KOPT-K1 (cell line): ENCODE results near the gene MDC1.
A peak's percentile ranks its signal among the peaks of the same experiment; 100 is the strongest.

Experiments
- H3K27ac ChIP-seq: fragments of 200-600 bp; sonication (generic); 2 replicates; pipeline ENCODE4 v1.5.1; 2016; ENCODE audit warnings: antibody characterized with exemption, mild to moderate bottlenecking, low read depth, low read length; ENCODE audit not compliant: poor library complexity, severe bottlenecking
- H3K36me3 ChIP-seq: fragments of 200-600 bp; sonication (generic); 2 replicates; pipeline ENCODE4 v1.5.1; 2017; ENCODE audit warnings: antibody characterized with exemption, mild to moderate bottlenecking, low read length, moderate library complexity; ENCODE audit not compliant: insufficient read depth
- H3K9me3 ChIP-seq: fragments of 200-600 bp; sonication (generic); 2 replicates; pipeline ENCODE4 v1.5.1; 2017; ENCODE audit warnings: antibody characterized with exemption, low read length, mild to moderate bottlenecking; ENCODE audit not compliant: insufficient read depth, poor library complexity, severe bottlenecking

Gene MDC1

DNA sequence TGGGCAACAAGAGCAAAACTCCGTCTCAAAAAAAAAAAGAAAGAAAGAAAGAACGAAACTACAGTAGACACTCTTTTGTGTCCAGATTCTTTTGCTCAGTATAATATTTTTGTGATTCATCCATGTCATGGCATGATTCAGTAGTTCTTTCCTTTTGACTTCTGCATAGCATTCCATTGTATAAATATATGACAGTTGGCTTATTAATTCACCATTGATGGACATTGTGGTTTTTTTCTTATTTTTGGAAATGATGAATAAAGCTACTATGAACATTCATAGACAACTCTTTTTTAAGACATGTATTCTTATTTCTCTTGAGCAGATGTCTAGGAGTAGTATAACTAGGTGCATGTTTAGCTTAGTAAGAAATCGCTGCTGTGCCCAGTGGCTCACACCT lies 37.5 kb upstream of the MDC1 start:
- Histone ChIP-seq H3K9me3 (no peaks in the 10 kb centered on the region), H3K27ac (no peak overlapping the region)

DNA sequence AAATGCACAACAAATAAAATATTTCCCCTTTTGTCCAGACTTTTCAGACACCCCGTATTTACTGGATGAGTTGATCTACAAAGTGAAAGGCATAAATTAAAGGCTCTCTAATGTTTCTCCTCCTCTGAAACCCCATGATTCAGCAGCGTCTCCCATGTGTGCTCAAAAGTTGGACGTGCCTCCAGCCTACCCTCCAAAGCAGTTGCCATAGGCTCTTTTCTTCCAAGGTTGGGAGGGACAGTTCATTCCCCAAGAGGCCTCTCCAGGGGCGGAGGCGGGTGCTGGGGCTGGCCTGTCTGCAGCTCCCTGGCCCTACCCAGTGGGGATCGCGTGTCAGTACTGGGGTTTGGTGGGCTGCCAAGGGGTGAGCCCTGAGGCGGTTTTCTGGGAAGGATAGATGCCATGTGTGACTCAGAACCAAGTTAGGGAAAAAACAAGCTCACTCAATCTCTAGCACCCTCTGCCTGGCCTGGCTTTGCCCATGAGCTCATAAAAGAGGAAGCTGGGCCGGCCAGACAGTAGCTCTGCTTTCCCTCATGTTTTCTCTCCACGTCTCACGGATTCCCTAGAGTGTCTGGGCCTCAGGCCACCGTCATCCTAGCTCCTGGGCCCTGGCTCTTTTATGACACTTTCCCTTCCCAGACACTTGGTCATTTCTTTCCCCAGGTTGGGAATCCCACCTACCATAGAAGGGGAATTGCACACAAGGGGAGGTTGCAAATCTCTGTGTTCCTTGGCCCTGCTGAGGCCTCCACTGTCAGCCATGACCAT lies 35.3 kb upstream of the MDC1 start:
- H3K9me3 ChIP-seq = no peaks in the 10 kb centered on the region
- no peak overlapping the region for H3K27ac ChIP-seq
- no peaks in the 10 kb centered on the region for H3K36me3 ChIP-seq

More for the DNA sequence above, 37.5 kb upstream of the MDC1 start:
- no peaks in the 10 kb centered on the region for H3K36me3 ChIP-seq

DNA sequence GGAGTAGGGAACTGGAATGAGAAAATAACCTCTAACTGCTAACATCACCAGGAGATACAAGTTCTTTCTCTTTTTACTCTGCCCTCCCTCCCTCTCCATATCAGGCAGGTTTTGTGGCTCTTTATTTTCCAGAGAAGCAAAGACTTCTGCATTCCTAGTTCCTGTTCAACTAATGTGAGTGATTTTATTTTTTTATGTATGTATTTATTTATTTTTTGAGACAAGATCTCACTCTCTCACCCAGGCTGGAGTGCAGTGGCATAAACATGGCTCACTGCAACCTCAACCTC lies 33.2 kb upstream of the MDC1 start:
- no peaks in the 10 kb centered on the region for H3K36me3 ChIP-seq
- no peaks in the 10 kb centered on the region for H3K9me3 ChIP-seq
- no peak overlapping the region for H3K27ac ChIP-seq

DNA sequence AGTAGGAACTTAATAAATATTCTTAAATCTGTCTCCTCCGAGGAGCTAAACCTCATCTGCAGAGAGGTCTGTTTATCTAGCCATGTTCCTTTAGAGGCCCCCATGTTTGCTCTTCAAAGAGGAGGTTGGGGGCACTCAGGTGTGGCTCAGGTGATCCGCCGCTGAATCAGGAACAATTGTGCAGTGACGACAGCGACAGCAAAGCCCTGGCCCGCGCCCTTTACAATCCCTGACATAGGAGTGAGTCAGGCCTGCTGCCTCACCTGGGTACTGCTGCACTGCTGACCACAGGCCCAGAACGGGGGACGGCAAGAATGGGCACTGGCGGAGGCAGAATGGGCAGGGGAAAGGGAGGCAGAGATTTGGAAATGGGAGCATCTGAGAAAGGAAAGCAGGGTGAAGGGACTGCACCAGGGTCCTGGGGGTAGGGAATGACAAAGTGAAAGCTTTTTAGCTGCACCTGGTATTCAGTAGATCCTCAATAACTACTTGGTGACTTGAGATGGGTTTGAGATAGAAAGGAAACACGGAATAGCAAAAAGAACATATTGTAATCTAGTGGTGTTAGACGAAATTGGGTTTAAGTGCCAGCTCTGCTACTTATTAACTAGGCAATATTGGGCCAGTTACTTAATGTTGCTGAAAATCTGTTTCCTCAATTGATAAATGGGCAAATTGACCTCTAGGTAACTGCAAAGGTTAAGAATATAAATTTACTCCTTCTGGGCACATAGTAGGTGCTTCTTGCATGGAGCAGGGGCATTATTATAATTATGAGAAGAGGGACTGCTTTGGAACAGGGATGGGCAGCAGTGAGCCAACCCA lies 32.7 kb upstream of the MDC1 start:
- no peaks in the 10 kb centered on the region for H3K9me3 ChIP-seq
- no peak overlapping the region for H3K27ac ChIP-seq
- H3K36me3 ChIP-seq = no peaks in the 10 kb centered on the region

DNA sequence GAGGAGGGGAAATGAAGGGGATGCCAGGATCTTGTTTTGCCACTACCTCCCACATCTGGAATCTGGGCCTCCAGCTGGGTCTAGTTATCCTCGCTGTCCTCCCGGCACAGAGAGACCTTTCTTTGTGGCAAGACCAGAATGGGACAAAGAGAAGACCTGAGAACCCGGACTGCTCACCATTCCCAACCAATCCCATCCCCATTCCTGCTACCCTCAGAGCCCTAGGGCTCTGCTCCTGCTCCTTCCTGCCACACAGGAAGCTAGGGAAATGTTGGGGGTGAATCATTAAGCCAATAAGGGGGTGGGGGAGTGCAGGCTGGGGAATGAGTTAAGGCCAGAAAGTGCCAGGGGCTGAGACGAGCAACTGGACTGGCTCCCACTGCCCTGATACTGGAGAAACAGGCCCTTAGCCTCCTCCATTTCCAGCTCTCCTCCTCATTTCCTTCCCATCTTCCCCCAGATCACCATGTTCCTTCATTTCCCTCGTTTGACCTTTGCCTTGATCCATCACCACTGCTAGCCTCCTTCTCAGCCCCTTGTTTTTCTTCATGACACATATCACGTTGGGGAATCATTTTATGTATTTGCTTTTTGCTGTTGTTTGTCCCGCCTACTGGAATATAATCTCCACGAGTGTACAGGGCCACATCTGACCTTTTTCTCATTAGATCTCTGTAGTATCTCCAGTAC lies 31.9 kb upstream of the MDC1 start:
- H3K36me3 ChIP-seq = no peaks in the 10 kb centered on the region
- H3K9me3 ChIP-seq = no peaks in the 10 kb centered on the region
- H3K27ac ChIP-seq = no peak overlapping the region

DNA sequence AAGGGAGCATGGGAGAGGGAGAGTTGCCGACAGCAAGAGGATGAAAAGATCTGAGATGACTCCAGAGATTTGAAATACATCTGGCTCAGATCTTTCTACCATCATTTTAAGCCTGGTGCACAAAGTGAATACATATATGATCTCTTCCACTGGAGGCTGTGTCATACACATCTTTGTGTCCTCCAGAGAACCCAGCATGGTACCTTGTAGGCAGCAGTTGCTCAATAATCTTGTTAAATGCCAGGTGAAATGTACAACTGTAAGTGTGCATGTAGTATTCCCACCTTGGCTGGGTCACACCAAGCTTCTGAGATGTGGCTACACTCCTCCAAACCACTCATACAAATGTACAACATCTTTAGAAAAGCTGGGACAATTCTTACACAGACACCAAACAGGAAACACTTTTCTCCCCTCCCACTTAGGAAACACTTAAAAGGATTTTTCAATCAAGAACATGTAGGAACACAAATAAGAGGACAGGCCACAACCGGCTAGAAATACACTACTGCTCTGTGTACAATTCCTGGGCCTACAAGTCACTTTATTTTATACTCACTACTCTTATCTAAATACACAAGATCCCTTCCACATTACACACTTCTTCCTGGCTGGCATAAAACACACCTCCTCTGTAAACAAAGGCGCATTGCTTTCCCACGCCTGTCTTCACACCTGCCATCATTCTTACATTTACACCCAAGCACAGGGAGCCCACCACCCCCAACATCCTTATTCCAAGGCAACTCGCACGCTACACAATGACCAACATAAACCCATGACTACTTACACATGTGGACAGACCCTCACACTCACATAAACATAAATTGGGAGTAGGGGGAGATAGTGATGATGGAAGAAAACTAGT lies 31.1 kb upstream of the MDC1 start:
- Histone ChIP-seq H3K9me3 (no peaks in the 10 kb centered on the region), H3K36me3 (no peaks in the 10 kb centered on the region), H3K27ac (no peak overlapping the region)

DNA sequence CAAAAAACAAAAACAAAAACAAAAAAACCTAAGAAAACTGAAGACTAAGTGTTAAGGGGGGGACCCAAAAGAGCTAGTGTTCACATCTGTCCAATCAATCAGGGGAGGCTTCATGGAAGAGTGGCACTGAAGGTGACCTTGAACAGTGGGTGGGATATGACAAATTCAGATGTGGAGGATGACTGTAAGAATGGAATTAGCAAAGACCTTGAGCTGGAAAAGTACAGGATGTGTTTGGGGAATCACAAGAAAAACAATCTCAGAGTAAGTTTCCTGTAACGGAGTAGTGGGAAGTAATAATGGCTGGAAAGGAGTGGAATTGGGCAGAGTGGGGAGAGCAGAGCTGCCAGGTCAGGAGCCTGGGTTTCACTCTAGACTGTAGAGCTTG lies 30.2 kb upstream of the MDC1 start:
- Histone ChIP-seq H3K36me3 (no peaks in the 10 kb centered on the region), H3K27ac (no peak overlapping the region), H3K9me3 (no peaks in the 10 kb centered on the region)

DNA sequence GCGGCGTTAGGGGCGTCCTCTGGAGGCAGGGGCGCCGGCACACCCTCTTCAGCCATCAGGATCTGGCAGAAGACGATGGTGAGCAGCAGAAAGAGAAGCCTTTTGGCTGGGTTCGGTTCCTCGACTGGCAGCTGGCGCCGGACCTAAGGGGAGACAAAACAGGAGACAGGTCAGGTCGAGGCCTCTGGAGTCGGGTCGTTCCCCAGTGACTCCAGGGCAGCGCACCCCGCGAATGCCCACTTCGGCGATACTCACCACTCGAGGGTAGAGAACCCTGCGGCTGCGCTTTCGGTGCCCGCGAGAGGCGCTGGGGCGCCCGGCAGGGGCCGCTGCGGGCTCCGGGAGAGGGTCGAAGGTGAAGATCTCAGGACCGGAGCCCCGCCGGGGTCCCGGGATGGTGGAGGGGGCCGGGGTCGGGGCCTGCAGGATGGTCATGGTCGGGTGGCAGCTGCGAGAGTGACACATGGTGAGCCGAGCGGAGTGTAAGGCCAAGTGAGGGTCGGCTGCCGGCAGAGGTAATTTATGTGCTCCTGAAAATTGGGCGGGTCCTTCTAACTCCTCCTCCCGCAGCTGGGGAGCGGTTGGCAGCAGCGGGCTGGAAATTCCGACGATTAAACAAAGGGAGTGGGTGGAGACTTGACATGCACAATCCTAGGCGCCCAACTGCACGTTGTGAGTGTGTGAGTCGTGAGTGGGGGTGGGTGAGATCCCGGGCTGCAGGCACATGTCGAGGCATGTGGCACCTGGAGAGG lies 27.1 kb upstream of the MDC1 start, which contains the start of gene IER3:
IER3 (minus strand) TSS at position 494 of the 752 bp plus-strand sequence; CDS start at position 465, 29 bp downstream.
- peaks cover 12% of the 10 kb centered on the region for H3K36me3 ChIP-seq
- H3K9me3 ChIP-seq = no peaks in the 10 kb centered on the region
- peak within 1 kb of the TSS; percentile 73 for H3K27ac ChIP-seq

DNA sequence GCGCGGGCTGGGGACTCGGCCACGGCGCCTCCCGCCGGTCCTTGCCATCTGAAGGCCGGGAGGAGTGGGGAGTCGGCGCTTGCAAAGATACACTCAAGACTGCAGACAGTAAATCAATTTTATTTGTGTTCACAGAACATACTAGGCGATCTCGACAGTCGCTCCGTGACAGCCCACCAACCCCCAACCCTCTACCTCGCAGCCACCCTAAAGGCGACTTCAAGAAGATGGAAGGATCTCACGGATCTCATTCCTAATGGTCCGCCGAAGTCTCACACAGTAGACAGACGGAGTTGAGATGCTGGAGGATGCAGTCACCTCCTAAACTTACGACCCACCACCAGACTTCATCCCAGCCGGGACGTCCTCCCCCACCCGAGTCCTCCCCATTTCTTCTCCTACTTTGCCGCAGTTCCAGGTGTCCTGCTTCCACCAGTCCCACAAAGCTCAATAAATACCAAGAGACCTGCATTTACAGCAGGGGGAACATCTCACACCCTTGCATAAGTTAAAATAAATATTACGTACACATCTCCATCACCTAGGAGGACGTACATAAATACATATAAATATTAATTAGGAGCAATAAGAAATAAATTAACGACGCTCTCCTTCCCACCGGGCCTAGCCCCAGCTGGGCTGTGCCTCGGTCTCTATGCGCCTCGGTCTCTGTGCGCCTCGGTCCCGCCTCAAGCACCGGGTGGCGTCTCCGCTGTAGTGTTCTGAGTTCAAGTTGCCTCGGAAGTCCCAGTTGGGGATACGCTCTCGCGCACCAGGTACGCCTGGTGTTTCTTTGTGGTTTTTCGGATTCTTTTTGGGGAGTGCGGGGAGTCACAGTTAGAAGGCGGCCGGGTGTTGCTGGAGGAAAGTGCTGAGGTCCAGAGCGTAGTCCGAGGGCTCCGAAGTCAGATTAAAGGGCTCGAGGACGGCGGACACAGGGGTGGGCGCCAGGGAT lies 26.3 kb upstream of the MDC1 start:
- no peaks in the 10 kb centered on the region for H3K9me3 ChIP-seq
- peak overlapping the region; percentile 73 for H3K27ac ChIP-seq
- H3K36me3 ChIP-seq = peaks cover 20% of the 10 kb centered on the region

DNA sequence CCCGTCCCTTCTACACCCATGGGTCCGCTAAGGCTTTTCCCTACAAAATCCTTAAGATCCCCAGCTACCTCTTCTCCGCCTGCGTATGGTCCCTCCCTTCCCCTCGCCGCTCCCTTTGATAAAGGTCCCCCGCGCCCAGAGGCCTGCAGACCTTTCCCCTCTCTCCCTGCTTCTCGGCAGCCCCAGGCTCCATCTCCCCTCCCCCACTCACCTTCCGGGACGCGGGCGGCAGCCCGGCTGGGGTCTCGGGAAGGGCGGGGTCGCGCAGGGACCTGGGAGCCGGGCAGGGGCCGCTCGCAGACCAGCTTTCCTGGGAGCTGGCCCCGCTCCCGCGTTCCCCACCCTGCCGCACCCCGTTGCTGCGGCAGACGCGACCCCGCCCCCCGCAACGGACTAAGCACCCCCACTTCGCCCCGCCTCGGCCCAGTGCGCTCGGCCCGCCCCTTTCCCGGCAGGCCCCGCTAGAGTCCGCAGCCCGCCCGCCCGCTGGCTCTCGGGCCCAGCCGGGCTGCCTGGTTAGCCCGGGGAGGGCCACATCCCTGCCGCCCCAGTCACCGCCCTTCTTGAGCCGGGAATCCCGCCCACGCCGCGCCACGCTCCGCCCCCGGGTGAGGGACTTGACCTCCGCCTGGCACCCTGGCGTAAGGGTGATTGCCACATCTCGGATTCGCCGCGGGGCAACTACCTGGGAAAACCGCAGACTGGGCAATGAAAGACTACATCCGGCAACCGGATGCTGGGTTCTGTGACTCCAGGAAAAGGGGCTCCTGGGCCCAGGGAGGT lies 25.4 kb upstream of the MDC1 start, which contains the start of gene FLOT1:
FLOT1 (minus strand) TSS at position 372 of the 783 bp plus-strand sequence. CDS start 498 bp downstream, outside the sequence.
- Histone ChIP-seq H3K9me3 (no peaks in the 10 kb centered on the region), H3K36me3 (peaks cover 27% of the 10 kb centered on the region), H3K27ac (peak within 1 kb of the TSS; percentile 73)

DNA sequence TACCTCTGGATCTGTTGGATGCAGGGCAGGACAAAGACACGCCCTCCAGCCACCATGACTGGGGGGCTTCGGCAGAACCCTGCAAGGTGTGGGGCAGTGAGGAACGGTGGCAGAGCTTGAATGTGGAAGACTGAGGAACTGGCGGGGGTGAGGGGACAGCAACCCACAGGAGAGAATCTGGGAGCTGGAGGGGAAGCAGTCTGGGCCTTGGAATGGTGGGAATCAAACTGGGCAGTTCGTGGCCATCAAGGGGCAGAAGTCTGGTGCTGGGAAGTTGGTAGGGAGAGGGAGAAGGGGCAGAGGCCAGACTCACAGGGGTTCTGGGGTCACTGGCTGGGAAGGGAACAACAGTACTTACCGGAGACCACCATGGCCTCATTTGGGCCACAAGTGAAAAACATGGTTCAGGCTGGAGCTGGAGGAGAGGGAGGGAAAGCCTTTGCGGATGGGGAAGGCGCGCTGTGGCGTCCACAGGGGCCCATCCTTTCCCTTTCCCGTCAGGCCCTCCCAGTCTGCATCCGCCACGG lies 24.8 kb upstream of the MDC1 start:
- H3K27ac ChIP-seq = peak overlapping the region; percentile 73
- no peaks in the 10 kb centered on the region for H3K9me3 ChIP-seq
- peaks cover 27% of the 10 kb centered on the region for H3K36me3 ChIP-seq

DNA sequence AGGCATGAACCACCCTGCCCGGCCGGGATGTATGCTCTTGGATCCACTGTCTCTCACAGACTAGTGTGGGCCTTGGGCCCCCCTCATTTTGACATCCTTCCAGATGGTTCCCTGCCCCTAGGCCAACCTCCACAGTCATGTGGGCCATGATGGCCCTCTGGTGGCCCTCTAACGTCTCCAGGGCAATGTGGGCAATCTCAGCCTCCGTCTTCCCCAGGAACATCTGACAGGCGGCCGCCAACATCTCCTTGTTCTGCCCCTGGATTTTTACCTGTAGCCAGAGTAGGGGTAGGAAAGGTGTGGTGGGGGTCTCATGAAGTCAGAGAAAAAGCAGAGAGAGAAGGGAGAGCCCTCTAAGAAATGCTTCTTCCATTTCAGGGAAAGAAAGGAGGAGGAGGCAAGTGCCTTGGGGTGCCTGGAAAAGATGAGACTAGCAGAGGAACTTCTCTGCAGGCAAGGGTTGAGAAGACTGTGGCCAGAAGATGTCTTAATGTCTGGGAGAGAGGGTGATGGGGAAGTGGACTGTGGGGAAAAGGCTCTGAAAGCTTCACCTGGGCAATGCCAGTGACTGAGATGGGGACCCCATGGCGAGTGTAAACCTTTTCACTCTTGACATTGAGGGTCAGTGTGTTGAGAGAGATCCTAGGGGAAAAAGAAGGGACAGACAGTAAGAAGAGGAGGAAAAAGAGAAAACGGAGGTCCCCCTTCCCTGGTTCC lies 24.1 kb upstream of the MDC1 start:
- Histone ChIP-seq H3K9me3 (no peaks in the 10 kb centered on the region), H3K27ac (peak overlapping the region; percentile 73)

More for the DNA sequence above, 24.1 kb upstream of the MDC1 start:
- H3K36me3 ChIP-seq = peaks cover 29% of the 10 kb centered on the region
